ENCODE data around the gene ZNF138. TPM values are rescaled to one million over a fixed set of nuclear protein-coding genes. Genes with fewer than 3 reads are reported as not detected.
"Not testable (repeated sequence)": the region's sequence is repeated elsewhere in the genome, so short reads cannot be mapped to it uniquely, and the experiment has no call there.

The ZNF138 gene
- total and polyA plus RNA-seq, 10 donors: 7.0 to 39.9 (median 12.8) TPM

DNA sequence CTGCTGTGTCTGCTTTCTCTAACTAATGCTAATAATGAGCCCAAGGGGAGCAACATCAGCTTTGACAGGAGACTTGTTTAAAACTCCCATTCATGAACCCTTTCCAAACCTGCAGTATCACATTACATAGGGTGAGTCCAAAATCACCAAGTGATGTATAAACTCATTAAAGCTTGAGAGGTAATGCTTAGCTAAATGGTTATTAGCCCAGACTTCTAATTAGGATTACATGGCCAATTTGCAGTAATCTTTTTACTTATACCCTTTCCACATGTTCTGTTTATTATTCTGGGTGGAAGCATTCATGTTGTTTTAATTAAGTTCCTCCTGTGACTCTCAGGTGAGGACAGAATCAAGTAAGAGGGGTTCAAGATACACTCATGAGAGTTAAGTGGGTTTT lies 17.5 kb downstream of the ZNF138 start:
- intact Hi-C loops (cut with DNase I; ENCODE audit: low total_unique reads): no loop called here
- TF ChIP-seq POLR2AphosphoS5 (IDR thresholded peaks at IDR 0.05) (no peak), POLR2A (IDR thresholded peaks at IDR 0.05) (no peak)
- TF ChIP-seq, protein P1, sequence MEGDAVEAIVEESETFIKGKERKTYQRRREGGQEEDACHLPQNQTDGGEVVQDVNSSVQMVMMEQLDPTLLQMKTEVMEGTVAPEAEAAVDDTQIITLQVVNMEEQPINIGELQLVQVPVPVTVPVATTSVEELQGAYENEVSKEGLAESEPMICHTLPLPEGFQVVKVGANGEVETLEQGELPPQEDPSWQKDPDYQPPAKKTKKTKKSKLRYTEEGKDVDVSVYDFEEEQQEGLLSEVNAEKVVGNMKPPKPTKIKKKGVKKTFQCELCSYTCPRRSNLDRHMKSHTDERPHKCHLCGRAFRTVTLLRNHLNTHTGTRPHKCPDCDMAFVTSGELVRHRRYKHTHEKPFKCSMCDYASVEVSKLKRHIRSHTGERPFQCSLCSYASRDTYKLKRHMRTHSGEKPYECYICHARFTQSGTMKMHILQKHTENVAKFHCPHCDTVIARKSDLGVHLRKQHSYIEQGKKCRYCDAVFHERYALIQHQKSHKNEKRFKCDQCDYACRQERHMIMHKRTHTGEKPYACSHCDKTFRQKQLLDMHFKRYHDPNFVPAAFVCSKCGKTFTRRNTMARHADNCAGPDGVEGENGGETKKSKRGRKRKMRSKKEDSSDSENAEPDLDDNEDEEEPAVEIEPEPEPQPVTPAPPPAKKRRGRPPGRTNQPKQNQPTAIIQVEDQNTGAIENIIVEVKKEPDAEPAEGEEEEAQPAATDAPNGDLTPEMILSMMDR (IDR thresholded peaks at IDR 0.05 in 8 of 11, conservative IDR thresholded peaks at IDR 0.05 in 3 of 11): no peak

DNA sequence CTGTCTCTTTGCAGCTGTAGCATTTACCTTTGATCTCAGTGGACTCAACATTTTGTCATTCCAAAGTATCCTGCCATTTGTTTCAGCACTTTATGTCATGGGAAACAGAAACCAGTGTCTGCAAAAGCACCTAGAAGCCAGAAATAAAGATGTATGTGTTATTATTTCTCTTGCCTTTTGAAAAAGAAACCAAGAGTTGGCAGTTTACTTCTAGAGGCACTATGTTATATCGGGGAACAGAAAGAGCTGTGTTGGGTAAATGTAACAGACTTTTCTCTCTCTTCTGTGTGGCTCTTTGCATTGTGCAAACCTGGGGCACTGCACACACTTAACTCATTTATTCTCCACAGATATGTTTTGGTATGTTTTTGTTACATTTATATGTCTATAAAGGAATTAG lies 36.7 kb downstream of the ZNF138 start:
- Histone ChIP-seq H3K4me1 (no peaks in the 10 kb centered on the region), H3K27ac (no peak overlapping the region), H3K27me3 (replicated peaks in 1 of 7) (no peaks in the 10 kb centered on the region), H3K4me3 (no peak overlapping the region), H3K36me3 (peaks cover 0 to 38% (median 10%) of the 10 kb centered on the region in 6 donors), H3K9me3 (peaks cover 0 to 65% (median 48%) of the 10 kb centered on the region in 8 donors)
- no peak for DNase-seq
- intact Hi-C loops (cut with DNase I; ENCODE audit: low total_unique reads): no loop called here
- 91 to 100% (median 95%) methylated on average over 1 of the region's 1 CpG for WGBS, 5 donors
- TF ChIP-seq POLR2A (IDR thresholded peaks at IDR 0.05) (no peak), POLR2AphosphoS5 (IDR thresholded peaks at IDR 0.05) (no peak)
- TF ChIP-seq, protein P1 (IDR thresholded peaks at IDR 0.05 in 8 of 11, conservative IDR thresholded peaks at IDR 0.05 in 3 of 11): no peak

More for the DNA sequence above, 17.5 kb downstream of the ZNF138 start:
- no peak overlapping the region for H3K4me3 ChIP-seq
- no peaks in the 10 kb centered on the region for H3K4me1 ChIP-seq
- H3K9me3 ChIP-seq: peaks cover 0 to 16% (median 0%) of the 10 kb centered on the region in 8 donors
- peaks cover 0 to 42% (median 7%) of the 10 kb centered on the region in 6 donors for H3K36me3 ChIP-seq
- DNase-seq: no peak
- H3K27me3 ChIP-seq (replicated peaks in 1 of 7): no peaks in the 10 kb centered on the region
- no peak overlapping the region for H3K27ac ChIP-seq

DNA sequence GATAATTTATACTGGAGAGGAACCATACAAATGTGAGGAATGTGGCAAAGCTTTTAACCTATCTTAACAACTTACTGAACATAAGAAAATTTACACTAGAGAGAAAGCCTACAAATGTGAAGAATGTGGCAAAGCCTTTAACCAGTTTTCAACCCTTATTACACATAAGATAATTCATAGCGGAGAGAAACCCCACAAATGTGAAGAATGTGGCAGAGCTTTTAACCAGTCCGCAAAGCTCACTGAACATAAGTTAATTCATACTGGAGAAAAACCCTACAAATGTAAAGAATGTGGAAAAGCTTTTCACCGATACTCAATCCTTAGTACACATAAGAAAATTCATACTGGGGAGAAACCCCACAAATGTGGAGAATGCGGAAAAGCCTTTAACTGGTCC lies 37.9 kb downstream of the ZNF138 start:
- no peaks in the 10 kb centered on the region for H3K27me3 ChIP-seq (replicated peaks in 1 of 7)
- no peaks in the 10 kb centered on the region for H3K4me1 ChIP-seq
- H3K4me3 ChIP-seq: no peak overlapping the region
- peaks cover 0 to 71% (median 50%) of the 10 kb centered on the region in 8 donors for H3K9me3 ChIP-seq
- WGBS, 5 donors: 82 to 97% (median 84%) methylated on average over 4 of the region's 4 CpGs
- TF ChIP-seq, protein P1 (IDR thresholded peaks at IDR 0.05 in 8 of 11, conservative IDR thresholded peaks at IDR 0.05 in 3 of 11): no peak
- TF ChIP-seq POLR2A (IDR thresholded peaks at IDR 0.05) (no peak), POLR2AphosphoS5 (IDR thresholded peaks at IDR 0.05) (no peak)
- peaks cover 0 to 29% (median 10%) of the 10 kb centered on the region in 6 donors for H3K36me3 ChIP-seq
- H3K27ac ChIP-seq: no peak overlapping the region
- intact Hi-C loops (cut with DNase I; ENCODE audit: low total_unique reads): no loop called here
- DNase-seq: no peak

DNA sequence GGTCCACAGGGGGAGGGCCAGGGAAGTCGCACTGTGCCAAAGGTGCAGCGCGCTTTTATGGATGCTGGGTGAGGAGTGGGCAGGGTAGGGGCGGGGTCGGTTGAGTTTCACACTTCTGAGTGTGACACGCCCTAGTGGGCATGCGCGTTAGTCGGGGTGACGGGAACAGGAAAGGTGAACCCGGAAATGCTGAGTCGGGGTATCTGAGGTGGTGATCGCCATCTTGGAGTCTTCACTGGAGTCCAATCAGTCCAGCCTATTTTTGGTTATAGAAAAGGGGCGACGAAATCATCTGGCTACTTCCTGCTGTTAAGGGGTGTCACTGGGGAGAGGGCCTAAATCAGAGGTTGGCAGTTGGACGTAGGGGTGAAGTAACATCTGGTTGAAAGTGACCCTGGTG lies 40.8 kb downstream of the ZNF138 start:
- no peak for TF ChIP-seq POLR2A (IDR thresholded peaks at IDR 0.05)
- TF ChIP-seq, protein P1 (IDR thresholded peaks at IDR 0.05 in 8 of 11, conservative IDR thresholded peaks at IDR 0.05 in 3 of 11): no peak
- TF ChIP-seq POLR2AphosphoS5 (IDR thresholded peaks at IDR 0.05): no peak
- Histone ChIP-seq H3K27ac (no peak overlapping the region), H3K27me3 (replicated peaks in 1 of 7) (no peaks in the 10 kb centered on the region), H3K9me3 (peaks cover 0 to 73% (median 46%) of the 10 kb centered on the region in 8 donors), H3K4me3 (no peak overlapping the region), H3K4me1 (no peaks in the 10 kb centered on the region), H3K36me3 (peaks cover 0 to 24% (median 10%) of the 10 kb centered on the region in 6 donors)
- no peak for DNase-seq
- WGBS, 5 donors: 87 to 92% (median 90%) methylated on average over 11 to 16 of the region's 16 CpGs
- intact Hi-C loops (cut with DNase I; ENCODE audit: low total_unique reads): no loop called here

DNA sequence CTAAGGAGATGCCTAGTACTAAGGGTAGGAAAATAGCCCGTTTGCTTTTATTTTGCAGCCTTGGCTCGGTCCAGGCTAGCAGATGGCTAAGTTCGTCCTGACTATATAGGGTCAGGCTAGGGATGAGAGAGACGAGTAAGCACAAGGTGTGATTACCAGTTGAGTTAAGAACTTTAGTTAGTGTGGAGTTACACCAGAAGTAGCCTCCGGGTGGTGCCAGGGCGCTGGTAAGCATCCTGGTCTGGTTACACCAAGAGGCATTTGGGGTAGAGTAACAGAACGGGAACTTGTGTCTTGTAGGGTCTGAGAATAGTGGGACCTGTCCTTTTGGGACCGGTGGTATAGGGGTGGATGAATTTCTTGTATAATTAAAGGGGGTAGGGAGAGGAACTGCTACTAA lies 41.6 kb downstream of the ZNF138 start:
- H3K27ac ChIP-seq; H3K4me3 ChIP-seq; H3K4me1 ChIP-seq; DNase-seq; H3K27me3 ChIP-seq (replicated peaks in 1 of 7); intact Hi-C loops (cut with DNase I; ENCODE audit: low total_unique reads): not testable (repeated sequence)
- Histone ChIP-seq H3K9me3 (peaks cover 0 to 66% (median 39%) of the 10 kb centered on the region in 8 donors), H3K36me3 (peaks cover 0 to 20% (median 10%) of the 10 kb centered on the region in 6 donors)
- WGBS, 5 donors: 89 to 95% (median 92%) methylated on average over 8 of the region's 8 CpGs

DNA sequence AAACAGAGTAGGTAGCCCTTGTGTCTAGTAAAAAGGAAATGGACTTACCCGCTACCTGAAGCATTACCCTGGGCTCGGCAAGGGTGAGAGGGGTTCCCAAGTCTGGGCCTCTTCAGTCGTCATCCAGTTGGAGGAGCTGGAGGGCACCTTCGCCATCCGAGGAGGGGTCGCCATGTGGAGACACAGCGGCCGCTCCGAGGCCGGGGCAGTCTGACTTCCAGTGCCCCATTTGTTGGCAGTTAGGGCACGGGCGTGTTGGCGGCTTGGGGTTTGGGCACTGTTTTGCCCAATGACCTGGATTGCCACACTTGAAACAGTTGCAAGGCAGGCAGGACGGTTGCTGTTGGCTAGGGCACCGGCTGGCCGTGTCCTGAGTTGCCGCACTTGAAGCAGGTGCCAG lies 43.8 kb downstream of the ZNF138 start:
- H3K4me1 ChIP-seq; intact Hi-C loops (cut with DNase I; ENCODE audit: low total_unique reads); H3K4me3 ChIP-seq; H3K27me3 ChIP-seq (replicated peaks in 1 of 7); H3K36me3 ChIP-seq; DNase-seq; H3K27ac ChIP-seq: not testable (repeated sequence)
- H3K9me3 ChIP-seq: peaks cover 0 to 45% (median 19%) of the 10 kb centered on the region in 8 donors
- 67 to 97% (median 90%) methylated on average over 1 to 16 of the region's 17 CpGs for WGBS, 5 donors

Data from spleen (tissue), 11 donors.